Retinal pigment epithelial cell (primary cell): ENCODE results near the gene LZTS2.

Source experiments
- DNase-seq: peaks from one replicate; pipeline ENCODE4 v3.0.0-alpha.2; 2010; ENCODE audit warnings: low read depth
- H3K4me3 ChIP-seq: 2 replicates; pipeline ENCODE4 v1.5.1; 2011; ENCODE audit warnings: mild to moderate bottlenecking, low read length, control low read depth, moderate library complexity
- TF ChIP-seq, protein P1 (sequence below): conservative IDR thresholded peaks from 2 replicates; pipeline ENCODE4 v1.5.1; 2011; ENCODE audit warnings: low read depth, low read length, control low read depth, inconsistent platforms

LZTS2 gene

DNA sequence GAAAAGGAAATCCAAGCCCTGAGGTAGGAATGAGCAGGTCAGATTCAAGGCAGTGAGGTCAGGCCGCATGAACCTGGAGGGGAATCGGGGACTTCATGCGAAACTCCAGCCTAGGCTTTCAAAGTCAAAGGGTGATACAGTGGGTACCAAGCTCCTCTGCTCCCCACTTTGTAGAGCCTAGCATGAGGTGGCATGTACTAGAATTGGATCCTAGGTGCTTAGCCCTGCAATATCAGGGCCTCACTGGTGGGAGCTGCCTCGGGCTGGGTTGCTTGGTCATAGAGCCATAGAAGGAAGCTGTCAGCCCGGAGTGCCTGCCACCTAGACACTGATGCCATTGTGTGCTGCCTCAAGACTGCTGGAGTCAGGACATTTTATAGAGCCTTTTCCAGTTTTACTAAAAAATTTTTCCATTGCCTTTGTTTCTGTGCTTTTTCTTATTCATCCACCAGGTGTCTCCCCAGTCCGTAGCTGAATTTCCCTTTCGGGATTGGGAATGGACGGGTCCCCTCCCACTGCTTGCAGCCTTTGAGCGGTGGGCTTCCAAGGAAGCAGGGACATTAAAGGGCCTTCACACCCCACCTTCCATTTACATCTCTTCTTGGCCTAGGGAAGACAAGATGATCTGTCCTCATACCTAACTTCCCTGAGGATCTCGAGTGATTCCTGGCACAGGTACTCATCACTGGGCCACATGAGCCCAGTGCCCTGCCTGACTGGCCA, 5.5 kb upstream of the LZTS2 start:
- no peak for DNase-seq
- H3K4me3 ChIP-seq = no peak overlapping the region
- TF ChIP-seq, protein P1, sequence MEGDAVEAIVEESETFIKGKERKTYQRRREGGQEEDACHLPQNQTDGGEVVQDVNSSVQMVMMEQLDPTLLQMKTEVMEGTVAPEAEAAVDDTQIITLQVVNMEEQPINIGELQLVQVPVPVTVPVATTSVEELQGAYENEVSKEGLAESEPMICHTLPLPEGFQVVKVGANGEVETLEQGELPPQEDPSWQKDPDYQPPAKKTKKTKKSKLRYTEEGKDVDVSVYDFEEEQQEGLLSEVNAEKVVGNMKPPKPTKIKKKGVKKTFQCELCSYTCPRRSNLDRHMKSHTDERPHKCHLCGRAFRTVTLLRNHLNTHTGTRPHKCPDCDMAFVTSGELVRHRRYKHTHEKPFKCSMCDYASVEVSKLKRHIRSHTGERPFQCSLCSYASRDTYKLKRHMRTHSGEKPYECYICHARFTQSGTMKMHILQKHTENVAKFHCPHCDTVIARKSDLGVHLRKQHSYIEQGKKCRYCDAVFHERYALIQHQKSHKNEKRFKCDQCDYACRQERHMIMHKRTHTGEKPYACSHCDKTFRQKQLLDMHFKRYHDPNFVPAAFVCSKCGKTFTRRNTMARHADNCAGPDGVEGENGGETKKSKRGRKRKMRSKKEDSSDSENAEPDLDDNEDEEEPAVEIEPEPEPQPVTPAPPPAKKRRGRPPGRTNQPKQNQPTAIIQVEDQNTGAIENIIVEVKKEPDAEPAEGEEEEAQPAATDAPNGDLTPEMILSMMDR = peak; percentile 76

DNA sequence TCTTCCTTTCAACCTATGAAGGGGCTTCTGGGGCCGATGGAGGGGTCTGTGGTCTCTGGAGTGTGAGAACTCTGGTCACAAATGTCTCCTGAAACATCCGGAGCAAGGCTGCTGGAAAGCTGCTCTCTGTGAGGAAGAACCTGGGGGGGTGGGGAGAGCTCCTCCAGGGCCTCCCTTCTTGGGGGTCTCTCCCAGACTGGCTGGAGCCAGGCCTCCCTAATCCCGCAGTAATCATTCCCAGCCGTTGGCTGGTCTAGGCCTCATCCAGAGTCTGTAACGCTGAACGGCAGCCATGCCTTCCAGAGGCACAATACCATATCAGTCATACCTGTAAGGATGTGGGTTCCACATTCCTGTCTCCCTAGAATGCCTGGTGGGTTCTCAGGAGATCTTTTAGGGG, 4.4 kb upstream of the LZTS2 start:
- TF ChIP-seq, protein P1 = no peak
- no peak for DNase-seq
- H3K4me3 ChIP-seq = no peak overlapping the region

GRCh38 chr10:100996678-100997359, 2.8 kb upstream of the LZTS2 start:
- DNase-seq = no peak
- TF ChIP-seq, protein P1 = no peak
- H3K4me3 ChIP-seq = peak overlapping the region; percentile 77

DNA sequence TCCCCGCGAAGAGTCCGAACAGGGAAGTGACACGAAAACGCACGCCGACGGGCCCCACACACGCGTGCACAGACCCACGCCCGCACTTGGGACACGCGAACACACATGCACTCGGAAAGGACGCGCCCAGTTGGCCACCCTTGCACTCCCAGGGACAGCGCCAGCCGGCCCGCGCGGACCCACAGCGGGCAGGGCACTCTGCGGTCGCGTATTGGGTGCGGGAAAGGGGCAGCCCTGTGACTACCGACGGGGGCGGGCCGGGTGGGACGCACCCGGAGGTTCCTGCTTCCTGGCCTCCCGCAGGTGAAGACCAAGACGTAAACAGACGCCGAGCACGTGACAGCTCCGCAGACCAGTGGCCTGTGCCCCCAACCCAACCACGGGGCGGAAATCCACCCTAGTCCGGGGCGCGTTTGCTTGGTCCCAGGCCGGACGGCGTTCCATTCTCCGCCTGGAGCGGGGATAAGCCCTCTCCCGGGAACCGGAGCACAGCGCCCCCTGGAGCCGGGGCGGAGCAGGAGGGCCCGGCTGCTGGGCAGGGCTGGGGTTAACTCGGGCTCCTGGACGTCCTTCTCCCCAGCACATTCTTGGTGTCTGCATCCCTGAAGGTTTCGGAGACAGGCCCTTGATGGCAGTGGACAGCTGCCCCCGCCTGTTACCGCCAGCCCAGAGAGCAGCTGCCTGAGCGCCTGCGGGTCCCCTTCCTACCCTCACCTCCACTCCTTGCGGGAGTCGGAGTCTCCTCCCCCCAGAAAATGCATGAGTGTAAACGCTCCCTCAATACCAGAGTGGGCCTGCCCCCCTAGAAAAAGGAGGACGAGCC, 2.0 kb upstream of the LZTS2 start:
- DNase-seq = no peak
- TF ChIP-seq, protein P1 = peak; percentile 87
- peak overlapping the region; percentile 77 for H3K4me3 ChIP-seq

GRCh38 chr10:100998183-100998990, 1.2 kb upstream of the LZTS2 start:
- DNase-seq = peak; percentile 65
- peak overlapping the region; percentile 77 for H3K4me3 ChIP-seq
- TF ChIP-seq, protein P1 = no peak

DNA sequence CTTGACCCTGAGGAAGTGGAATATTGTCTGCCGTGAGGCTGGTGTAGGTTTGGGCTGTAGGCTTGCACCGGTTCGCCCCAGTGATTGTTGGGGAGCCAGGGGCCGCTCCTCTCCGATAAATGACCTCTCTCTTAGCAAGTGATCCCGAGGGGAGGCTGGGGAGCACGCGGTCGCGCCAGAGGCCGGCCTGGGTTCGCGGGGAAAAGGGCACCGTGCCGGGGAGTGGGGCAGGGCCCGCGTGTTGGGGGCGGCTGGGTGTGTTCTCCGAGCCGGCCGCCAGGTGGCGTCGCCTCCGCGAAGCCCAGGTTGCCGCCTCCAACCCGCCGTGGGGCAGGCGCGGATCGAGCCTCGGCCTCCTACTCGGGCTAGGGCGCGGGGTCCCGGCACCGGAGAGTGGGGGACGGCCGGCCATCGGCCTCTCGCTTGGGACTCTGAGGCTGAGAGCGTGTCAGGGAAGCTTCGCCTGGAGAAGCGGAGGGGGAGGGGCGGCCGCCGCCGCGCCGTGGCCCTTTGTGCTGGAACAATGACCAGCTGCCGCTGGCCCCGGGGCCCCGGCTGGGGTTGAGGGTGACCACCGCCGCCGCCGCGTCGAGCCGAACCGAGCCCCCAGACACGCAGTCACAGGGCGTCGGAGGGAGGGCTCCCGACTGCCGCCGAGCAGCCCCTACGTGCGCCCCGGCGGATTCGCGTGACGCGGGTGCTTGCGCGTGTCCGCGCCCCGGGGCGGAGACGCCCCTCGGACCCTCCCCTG, 442 bp upstream of the LZTS2 start:
- peak overlapping the region; percentile 77 for H3K4me3 ChIP-seq
- no peak for DNase-seq
- TF ChIP-seq, protein P1 = peak; percentile 69
